Measurements from ENCODE around the gene SEMA3D.
A peak's percentile ranks its signal among the peaks of the same experiment; 100 is the strongest.

SEMA3D gene

DNA sequence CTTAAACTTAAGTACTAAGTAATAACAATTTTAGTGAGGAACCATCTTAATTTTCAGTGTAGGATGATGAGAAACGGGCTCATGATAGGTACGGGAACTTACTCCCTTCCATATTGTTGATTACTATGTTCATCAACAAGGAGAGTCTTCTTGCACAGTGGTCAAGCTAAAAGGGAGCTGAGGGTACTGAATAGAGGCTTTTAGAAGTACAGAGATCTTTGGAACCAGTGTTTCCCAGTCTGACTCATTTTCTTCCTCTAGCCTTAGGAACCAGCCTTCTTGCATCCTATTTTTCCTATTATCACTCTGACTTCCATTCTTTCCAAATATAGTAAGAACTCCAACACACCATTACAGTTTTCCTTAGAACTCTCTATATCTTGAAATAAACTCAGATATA lies 17.6 kb upstream of the SEMA3D start:
- TF ChIP-seq, protein P1, sequence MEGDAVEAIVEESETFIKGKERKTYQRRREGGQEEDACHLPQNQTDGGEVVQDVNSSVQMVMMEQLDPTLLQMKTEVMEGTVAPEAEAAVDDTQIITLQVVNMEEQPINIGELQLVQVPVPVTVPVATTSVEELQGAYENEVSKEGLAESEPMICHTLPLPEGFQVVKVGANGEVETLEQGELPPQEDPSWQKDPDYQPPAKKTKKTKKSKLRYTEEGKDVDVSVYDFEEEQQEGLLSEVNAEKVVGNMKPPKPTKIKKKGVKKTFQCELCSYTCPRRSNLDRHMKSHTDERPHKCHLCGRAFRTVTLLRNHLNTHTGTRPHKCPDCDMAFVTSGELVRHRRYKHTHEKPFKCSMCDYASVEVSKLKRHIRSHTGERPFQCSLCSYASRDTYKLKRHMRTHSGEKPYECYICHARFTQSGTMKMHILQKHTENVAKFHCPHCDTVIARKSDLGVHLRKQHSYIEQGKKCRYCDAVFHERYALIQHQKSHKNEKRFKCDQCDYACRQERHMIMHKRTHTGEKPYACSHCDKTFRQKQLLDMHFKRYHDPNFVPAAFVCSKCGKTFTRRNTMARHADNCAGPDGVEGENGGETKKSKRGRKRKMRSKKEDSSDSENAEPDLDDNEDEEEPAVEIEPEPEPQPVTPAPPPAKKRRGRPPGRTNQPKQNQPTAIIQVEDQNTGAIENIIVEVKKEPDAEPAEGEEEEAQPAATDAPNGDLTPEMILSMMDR (conservative IDR thresholded peaks at IDR 0.05), result no peak
- H3K27ac ChIP-seq, result no peak overlapping the region

GRCh38 chr7:85204061-85204460 lies 17.2 kb upstream of the SEMA3D start:
- TF ChIP-seq, protein P1 (conservative IDR thresholded peaks at IDR 0.05), result no peak

DNA sequence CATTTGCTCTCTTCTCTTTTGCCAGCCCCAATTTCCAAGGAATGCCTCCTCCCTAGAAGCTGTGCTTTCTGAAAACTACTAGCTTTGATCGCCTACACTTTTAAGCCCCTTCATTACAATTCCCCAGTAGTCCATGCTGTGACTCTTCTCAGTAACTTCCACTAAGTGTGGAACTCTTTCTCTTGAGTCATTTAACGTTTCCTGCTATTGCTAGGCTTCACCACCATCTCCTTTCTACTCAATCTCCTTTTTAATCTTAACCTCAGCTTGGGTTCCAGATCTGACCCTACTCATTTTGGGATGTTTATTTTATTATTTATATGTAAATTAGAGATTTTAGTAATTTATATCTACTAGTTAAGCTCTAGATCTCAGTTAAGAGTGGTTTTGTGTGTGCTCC lies 14.4 kb upstream of the SEMA3D start:
- no peak overlapping the region for H3K27ac ChIP-seq
- TF ChIP-seq, protein P1 (conservative IDR thresholded peaks at IDR 0.05), result no peak

More at GRCh38 chr7:85204061-85204460, 17.2 kb upstream of the SEMA3D start:
- no peak overlapping the region for H3K27ac ChIP-seq

DNA sequence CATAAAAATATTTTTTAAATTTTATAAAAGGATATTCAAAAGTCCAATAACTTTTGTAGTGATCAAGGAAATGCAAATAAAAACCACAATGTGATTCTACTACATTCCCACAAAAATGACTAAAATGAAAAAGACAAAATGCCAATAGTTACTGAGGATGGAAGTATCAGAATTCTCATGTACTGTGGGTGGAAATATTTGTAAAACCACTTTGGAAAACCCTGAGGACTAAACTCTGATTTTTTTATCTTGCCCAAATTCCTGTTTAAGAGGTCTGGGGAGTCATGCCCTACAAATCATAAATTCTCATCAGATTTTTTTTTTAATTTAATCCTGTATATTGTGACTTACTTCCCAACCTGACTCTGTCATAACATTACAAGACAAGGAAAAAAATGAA lies 9.8 kb upstream of the SEMA3D start:
- TF ChIP-seq, protein P1 (conservative IDR thresholded peaks at IDR 0.05), result no peak
- H3K27ac ChIP-seq, result no peak overlapping the region

- TF ChIP-seq, protein P1 (conservative IDR thresholded peaks at IDR 0.05), result peak; percentile 65
Measured at GRCh38 chr7:85191383-85191782, 4.5 kb upstream of the SEMA3D start.

DNA sequence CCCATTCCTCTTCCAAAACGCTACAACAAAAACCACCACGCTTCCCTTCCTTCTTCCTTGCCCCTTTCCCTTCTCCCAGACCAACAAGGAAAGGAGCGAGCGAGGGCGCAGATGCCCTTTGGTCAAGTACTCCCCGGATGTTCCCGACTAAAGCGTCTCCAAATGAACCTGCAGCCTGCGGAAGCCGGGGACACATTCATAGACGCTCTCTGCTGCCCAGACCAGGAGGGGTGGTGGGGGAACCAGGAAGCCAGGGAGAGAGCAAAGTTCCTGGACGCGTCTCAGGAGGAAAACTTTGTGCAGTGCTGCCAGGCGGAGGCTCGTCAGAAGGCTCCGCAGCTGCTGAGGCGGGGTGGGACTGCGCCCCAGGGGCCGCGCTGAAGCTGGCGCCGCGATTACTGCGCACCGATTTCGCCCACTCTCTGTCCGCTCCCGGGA lies 754 bp downstream of the SEMA3D start:
- H3K27ac ChIP-seq, result no peak overlapping the region

More at GRCh38 chr7:85191383-85191782, 4.5 kb upstream of the SEMA3D start:
- no peak overlapping the region for H3K27ac ChIP-seq

GRCh38 chr7:85185424-85186082 lies 1.3 kb downstream of the SEMA3D start:
- H3K27ac ChIP-seq, result no peak overlapping the region
- TF ChIP-seq, protein P1 (conservative IDR thresholded peaks at IDR 0.05), result no peak

More for the DNA sequence above, 754 bp downstream of the SEMA3D start:
- TF ChIP-seq, protein P1 (conservative IDR thresholded peaks at IDR 0.05), result no peak

Measured in VCaP (cell line).